GM19025 (cell line): ENCODE results near the gene NCOA1.
"Not testable (repeated sequence)": the region's sequence is repeated elsewhere in the genome, so short reads cannot be mapped to it uniquely, and the experiment has no call there.

Source experiments
- ATAC-seq: cut with Tn5 transposase; IDR thresholded peaks from one replicate; pipeline ENCODE4 v1.9.1; 2021; ENCODE audit warnings: mild to moderate bottlenecking, low read depth, moderate library complexity; ENCODE audit not compliant: unreplicated experiment

Gene NCOA1

DNA sequence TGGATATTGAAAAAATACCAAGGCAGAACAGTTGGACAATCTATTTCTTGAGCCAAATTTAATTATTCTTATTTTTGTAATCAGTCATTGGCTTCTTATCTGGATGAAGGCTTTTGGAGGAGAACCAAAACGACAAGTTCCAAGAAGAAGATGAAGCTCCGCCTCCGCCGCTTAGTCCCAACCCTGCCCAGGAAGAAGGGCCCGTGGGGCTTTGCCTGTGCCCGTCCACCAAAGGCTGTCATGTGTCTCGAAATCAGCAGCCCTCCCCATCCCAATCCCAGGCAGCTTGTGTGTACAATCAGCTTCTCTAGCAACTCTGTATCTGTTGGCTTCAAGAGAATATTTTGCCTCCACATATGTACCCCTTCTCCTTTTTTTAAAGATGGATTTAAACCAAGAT lies 277.5 kb downstream of the NCOA1 start:
- ATAC-seq: no peak

DNA sequence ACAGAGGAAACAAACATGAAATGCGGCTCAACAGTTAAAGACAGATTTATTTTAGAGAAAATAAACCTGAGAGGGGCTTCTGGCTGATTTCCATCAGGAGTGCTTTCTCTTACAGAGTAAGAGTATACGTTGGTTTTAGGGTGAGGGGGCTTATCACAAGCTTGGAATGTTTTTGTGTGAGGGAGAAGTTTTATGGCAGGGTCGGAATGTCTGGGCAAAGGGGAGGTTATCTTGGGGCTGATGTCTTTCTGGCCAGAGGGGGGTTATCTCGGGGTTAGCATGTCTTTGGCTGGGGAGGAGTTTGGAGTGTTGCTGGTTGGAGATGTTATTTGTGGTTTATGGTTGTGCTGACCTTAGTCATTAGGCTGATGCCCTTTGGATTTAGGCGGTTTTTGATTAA lies 280.0 kb downstream of the NCOA1 start:
- ATAC-seq: no peak

DNA sequence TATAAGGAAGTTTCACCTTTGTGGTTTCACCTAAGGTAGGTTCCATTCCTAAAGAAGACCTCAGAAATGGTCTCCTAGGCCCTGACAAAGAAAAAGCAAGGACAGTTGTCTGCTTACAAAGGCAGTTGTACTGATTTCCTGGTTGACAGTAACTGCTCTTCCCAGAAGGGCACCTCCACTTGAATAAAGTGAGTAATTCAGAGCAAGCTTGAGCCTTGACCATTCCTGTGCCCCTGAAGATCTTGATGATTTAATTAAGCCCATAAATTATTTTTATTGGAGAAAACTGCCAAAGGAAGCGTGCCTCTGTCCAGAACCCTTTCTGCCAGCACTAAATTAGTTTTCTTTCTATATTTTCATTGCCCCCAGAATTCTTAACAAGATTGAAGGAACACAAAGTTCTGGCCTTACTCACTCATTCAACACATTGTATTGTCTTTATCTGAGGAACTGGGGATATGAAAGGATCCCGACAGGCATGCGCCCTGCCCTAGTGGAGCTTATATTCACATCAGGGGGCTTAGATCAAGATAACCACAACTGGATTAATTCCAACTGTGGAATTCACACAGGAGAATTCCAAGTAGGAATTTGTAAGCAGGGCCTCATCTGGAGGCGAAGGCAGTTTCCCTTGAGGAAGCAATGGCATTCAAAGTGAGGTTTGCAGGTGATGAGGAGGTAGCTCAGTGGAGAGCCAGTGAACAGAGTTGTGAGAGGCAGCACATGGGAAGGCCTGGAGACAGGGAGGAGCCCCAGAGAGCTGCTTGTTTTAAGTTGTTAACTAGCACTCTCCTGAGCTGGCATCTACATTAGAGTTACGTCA lies 280.9 kb downstream of the NCOA1 start:
- no peak for ATAC-seq

DNA sequence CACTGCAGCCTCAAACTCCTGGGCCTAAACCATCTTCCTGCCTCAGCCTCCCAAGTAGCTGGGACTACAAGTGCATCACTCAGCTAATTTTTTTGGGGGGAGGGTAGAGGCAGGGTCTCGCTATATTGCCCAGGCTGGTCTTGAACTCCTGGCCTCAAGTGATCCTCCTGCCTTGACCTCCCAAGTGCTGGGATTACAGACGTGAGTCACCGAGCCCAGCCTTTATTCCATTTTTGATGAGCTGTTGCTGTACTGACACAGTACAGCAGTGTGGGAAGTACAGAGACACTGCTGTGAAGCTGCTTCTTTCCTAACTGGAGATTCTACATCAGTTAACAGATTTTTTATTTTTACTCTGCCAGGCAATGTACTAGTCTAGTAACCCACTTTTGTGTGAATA lies 283.3 kb downstream of the NCOA1 start:
- no peak for ATAC-seq

DNA sequence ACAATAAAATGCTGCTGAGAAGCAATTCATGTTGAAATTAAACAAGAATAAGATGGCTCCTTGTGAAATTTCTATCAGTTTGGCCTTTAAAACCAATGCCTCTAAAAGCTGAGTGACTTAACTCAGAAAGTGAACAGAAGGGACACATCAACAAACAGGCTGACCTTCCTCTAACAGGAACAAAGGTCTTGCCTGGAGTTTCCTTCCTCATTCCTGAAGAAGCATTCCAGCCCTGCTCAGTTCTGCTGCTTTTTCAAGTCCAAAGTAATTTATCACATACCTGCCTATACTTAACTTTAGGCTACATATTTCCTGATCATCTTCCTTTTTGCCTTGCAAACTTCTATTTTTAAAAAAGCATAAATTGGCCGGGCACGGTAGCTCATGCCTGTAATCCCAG lies 288.1 kb downstream of the NCOA1 start:
- ATAC-seq: no peak

DNA sequence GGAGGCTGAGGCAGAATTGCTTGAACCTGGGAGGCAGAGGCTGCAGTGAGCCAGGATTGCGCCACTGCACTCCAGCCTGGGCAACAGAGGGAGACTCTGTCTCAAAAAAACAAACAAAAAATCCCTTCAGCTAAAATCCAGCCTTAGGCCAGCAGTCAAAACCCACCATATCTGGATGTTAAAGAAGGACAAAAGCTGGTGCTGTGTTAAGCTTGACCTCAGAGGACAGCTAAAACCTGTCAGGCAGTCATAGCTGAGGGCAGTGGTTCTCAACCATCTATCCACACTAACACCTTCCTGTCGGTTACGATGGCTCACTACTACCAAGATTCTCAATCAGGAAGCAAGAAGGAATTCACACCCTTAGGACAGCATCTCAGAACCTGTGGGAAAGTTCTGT lies 292.6 kb downstream of the NCOA1 start:
- ATAC-seq: no peak

DNA sequence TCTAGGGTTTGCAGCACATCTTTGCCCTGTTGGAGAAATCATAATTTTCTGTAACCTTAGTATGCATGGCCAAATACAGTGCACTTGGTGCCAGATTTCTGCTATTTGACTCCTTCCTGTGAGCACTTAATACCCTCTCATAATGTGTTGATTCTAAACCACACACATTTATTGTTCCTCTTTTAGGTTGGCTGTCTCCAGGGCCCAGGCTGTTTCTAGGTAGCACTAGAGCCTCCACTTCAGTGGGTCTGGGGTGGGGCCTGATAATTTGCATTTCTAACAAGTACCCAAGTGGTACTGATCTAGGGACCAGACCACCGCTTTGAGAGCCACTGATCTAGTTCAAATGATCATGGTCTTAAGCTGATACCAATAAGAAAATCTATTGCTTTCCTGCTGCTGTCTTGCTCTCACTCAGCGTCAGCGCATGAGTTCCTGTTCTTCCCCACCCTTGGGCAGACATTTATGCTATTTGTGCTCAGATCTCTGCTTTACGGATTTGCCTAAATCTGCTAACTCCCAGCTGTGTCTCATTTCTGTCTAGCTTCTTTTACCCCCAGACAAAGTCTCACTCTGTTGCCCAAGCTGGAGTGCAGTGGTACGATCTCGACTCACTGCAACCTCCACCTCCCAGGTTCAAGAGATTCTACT lies 294.7 kb downstream of the NCOA1 start:
- no peak for ATAC-seq

DNA sequence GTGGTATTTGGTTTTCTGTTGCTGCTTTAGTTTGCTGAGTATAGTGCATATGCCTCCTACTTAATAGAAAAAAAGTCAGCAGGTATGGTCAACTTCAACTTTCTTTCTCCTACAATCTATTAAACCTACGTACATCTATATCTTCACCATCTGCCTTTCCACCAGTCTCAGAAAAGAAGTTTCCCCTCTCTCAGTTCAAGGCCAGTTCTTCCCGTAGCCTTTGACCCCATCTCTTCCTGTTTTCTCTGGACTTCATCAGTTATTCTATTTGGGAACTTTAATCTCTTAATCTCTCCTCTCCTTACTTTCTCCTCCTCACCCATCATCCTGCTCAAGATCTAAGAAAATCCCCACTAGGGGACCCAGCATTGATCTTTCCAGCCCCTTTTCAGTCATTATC lies 296.5 kb downstream of the NCOA1 start:
- no peak for ATAC-seq

DNA sequence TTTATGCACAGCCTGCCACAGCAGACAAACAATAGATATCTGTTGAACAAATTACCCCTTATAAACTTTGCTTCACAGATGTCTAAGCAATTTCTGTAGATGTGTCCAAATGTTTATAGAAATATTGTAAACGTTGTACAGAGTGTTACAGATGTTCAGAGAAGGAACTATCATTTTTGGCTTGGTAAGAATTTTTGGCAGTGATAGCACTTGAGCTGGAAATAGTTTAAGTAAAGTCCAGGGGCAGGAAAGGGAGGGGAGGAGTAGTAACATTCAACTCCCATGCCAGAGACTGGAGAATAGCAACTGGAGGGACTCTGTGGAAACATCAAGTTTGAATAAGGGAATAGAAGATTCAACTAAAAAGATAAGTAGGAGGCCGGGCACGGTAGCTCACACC lies 297.8 kb downstream of the NCOA1 start:
- no peak for ATAC-seq

DNA sequence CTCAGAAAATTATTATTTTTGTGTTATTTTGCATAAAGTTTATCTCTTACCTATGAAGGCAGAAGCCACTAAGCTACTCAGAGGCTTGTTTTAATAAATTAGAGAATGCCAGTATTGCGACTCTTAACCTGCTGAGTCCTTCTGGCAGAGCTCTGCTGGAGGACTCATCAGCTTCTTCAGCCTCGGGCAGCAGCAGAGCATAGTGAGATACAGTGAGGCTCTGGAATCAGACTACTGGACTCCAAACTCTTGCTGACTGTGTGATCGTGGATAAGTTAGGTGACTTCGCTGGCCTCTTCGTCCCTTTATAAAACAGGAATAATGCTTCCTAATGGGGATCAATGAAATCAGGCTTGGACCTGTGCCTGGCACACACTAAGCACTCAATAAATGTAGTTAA lies 300.4 kb downstream of the NCOA1 start:
- no peak for ATAC-seq

DNA sequence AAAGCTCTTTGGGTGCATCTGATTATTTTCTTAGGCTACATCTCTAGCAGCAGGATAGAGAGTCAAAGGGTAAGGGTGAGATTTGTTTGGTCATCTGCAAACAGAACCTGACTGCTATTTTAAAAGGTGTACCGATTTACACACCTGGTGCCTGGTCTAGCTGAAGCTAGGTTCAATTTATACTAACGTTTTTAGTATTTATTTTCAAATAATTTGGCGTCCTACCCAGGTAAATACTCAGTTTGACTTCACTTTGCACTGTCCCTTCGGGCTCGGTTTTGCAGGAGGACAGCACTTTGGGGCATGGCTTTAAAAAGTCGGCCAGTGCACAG lies 301.5 kb downstream of the NCOA1 start:
- no peak for ATAC-seq

DNA sequence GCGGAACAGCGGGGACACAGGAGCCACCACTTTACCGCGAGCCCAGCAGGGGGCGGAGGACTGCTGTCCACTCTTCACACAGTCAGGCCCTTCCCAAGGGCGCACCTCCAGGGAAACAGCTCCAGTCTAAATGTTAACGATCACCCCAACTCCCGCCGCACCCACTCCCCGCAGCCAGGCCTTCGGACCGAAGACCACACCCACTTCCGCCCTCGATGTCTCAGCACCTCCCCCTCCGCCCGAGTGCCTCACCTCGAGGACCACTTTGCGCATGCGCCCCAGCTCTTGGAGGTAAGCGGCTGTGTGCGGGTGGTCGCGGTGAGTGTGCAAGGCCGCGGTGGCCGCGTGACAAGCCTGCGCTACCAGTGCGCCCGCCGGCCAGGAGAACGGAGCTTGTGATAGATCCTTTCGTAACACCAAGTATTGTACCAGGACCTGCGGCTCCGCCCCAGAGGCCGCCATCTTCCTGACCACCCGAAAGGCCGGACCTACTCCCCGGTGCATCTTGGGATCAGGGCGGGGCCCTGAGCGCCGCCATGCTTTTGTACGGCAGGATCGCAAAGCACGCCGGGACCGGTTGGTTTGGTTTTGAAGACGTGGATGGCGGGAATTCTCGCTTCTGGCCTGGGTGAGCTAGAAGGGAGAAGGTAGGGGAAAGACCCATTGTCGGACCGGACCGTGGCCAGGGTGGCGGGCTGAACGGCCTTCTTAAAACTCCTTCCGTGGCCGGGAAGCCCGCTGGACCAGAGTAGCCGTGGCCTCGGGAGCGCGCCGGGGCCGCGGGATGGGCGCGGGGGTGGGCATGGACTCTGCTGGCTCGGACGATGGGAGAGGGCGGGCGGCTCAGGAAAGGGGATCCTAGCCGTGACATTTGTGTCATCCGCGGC lies 302.1 kb downstream of the NCOA1 start, which contains the start of the genes CENPO and PTRHD1:
Gene CENPO, plus strand, starts transcription at position 552 of the 887 bp plus-strand sequence. CDS start 495 bp downstream, outside the sequence.
Gene PTRHD1, minus strand, starts transcription at position 518 of the 887 bp plus-strand sequence. Its CDS starts 14 bp downstream, at position 504.
- peak; percentile 95 for ATAC-seq

DNA sequence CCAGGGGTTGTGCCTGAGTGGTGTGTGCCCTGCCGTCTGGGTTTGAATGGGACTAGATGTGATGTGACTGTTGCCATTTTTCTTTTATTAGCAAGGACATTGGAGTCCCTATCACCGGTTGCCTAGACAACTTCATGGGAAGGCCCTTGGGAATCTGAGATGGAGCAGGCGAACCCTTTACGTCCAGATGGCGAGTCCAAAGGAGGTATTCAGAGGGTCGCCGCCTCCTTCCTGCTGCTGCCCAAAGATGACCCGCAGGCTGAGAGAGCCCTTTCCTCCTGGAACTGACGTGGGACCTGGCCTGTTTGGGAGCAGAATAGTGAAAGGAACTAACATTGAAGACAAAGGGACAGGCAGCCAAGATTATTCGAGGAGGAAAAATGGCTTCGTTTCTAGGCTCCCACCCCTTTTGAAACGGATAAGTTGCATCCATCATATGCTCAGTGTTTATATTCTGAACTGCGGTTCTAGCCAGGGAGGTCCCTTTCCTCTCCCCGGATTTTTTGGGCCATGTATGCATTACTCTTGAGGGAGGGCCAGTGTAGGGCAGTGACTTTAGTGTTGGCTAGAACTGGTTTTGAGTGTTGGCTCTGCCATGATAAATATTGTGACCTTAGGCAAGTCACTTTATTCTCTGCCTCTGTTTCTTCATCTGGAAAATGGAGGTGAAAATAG lies 302.8 kb downstream of the NCOA1 start:
- no peak for ATAC-seq

DNA sequence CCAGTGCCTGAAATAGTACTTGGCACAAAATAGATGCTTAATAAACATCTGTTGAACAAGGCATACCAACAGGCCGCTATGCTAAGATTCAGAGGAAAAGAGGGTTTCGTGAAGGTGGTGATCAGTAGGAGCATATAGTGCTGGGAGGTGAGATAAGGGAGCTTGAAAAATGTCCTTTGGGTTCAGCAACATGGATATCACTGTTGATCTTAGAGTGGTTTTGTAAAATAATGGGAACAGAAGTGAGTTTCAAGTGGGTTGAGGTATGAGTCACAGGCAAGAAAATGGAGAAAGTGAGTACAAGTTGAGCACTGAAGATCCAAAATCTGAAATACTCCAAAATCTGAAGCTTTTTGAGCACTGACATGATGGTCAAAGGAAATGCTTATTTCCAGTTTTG lies 306.6 kb downstream of the NCOA1 start:
- ATAC-seq: no peak

DNA sequence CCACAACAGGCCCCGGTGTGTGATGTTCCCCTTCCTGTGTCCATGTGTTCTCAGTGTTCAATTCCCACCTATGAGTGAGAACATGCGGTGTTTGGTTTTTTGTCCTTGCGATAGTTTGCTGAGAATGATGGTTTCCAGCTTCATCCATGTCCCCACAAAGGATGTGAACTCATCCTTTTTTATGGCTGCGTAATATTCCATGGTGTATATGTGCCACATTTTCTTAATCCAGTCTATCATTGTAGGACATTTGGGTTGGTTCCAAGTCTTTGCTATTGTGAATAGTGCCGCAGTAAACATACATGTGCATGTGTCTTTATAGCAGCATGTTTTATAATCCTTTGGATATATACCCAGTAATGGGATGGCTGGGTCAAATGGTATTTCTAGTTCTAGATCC lies 309.4 kb downstream of the NCOA1 start:
- not testable (repeated sequence) for ATAC-seq

DNA sequence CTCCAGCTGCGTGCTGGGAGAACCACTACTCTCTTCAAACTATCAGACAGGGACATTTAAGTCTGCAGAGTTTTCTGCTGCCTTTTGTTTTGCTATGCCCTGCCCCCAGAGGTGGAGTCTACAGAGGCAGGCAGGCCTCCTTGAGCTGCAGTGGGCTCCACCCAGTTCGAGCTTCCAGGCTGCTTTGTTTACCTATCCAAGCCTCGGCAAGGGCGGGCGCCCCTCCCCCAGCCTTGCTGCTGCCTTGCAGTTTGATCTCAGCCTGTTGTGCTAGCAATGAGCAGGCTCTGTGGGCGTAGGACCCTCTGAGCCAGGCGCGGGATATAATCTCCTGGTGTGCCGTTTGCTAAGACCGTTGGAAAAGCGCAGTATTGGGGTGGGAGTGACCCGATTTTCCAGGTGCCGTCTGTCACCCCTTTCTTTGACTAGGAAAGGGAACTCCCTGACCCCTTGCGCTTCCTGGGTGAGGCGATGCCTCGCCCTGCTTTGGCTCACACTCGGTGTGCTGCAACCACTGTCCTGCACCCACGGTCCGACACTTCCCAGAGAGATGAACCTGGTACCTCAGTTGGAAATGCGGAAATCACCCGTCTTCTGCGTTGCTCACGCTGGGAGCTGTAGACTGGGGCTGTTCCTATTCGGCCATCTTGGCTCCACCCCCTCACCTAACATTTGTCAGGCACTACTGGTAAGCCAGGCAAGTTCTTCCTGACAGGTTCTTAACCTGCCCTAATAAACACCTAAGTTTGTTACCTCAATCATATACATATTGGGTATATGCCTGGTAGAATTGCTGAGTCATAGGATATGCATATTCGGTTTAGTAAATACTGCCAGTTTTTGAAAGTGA lies 315.0 kb downstream of the NCOA1 start:
- ATAC-seq: not testable (repeated sequence)

DNA sequence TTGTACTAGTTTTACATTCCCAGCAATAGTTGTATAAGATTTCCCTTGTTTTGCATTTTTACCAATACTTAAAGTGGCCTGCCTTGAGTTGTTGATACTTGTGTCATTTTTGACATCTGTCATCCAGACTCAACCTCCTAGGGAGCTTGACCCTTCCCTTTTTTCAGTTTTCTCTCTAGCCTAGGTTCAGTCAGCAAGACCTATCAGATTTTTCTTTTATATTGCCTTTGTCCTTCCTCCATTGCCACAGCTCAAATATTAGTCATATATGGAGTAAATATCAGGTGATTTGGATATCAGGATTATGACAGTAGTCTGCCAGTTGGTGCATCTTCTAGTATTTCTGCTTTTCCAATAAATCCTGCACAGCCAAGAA lies 315.6 kb downstream of the NCOA1 start:
- ATAC-seq: no peak

DNA sequence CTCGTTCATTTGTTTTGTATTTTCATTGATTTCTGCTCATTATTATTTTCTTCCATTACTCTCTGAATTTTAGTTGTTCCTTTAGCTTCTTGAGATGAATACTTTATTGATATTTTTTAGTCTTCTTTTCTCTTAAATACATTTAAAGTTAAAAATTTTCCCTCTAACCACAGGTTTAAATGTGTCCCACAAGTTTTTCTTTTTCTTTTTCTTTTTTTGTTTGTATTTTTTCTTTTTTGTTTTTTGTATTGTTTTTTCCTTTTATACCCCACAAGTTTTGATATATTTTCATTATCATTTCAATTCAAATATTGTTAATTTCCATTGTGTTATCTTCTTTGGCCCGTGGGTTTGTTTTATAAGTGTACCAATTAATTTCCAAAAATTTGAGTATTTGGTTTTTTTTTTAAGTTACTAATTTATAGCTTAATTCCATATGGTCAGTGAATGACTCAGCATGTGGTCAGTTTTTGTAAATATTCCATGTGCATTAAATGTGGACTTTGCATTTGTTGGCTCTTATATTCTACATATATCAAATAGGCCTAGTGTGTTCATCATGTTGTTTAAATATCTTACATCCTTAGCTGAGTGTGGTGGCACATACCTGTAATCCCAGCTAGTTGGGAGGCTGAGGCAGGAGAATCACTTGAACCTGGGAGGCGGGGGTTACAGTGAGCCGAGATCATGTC lies 318.4 kb downstream of the NCOA1 start:
- no peak for ATAC-seq

DNA sequence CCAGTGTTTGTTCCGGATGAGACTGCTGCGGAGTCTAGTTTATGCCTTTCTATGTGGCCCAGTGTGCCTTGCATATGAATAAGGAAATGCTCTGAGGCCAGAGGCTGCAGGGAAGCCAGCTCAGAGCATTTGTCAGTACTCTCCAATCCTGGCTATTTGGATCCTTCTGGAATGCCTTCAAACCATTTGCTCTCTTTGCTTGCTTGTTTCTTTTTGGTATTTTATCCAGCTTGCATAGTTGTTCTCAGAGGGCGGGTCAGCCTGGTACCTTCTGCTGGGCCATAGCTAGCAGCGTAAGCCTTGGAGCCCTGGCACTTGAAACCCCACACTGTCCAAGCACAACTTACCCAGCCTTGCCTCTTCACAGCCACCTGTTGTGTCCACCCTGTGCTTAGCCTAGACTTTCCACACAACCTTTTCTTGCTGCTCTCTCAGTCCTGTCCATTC lies 322.7 kb downstream of the NCOA1 start:
- ATAC-seq: no peak
